CD8-positive, alpha-beta memory T cell (primary cell): Measurements from ENCODE around the gene PIP4K2A. TPM values are rescaled to one million over a fixed set of nuclear protein-coding genes. Genes with fewer than 3 reads are reported as not detected.

Experiments used
- CTCF ChIA-PET: fragments of 350-600 bp; sonication (Branson Sonifier 250); formaldehyde crosslinking; loops from one replicate; lab custom pipeline; 2021; ENCODE audit warnings: antibody characterized with exemption; lab: Charles Lee
- POLR2A ChIA-PET: fragments of 350-600 bp; sonication (Branson Sonifier 250); formaldehyde crosslinking; loops from one replicate; lab custom pipeline; 2021; ENCODE audit warnings: antibody characterized with exemption; lab: Charles Lee
- DNase-seq, 5 donors: peaks; one replicate each; pipeline versions ENCODE4 v3.0.0 to v3.0.0-alpha.2; 2020 to 2022; ENCODE audit warnings: mixed read lengths in 1 of 5
- H3K27ac ChIP-seq: one replicate; pipeline ENCODE4 v1.7.0; 2013; ENCODE audit warnings: low read depth, mild to moderate bottlenecking, low read length, moderate library complexity
- H3K27me3 ChIP-seq: 2 replicates; pipeline ENCODE4 v1.7.0; 2013; ENCODE audit warnings: low read length, mild to moderate bottlenecking; ENCODE audit not compliant: insufficient read depth, poor library complexity, severe bottlenecking
- H3K36me3 ChIP-seq: 2 replicates; pipeline ENCODE4 v1.7.0; 2013; ENCODE audit warnings: mild to moderate bottlenecking, low read length, moderate library complexity; ENCODE audit not compliant: insufficient read depth
- H3K4me1 ChIP-seq: 2 replicates; pipeline ENCODE4 v1.7.0; 2013; ENCODE audit warnings: mild to moderate bottlenecking, low read length, moderate library complexity; ENCODE audit not compliant: insufficient read depth
- H3K4me3 ChIP-seq: 2 replicates; pipeline ENCODE4 v1.7.0; 2013; ENCODE audit warnings: mild to moderate bottlenecking, low read length
- H3K9me3 ChIP-seq: 2 replicates; pipeline ENCODE4 v1.7.0; 2013; ENCODE audit warnings: mild to moderate bottlenecking, low read length
- H3K27ac Mint-ChIP-seq, 8 donors: one replicate each; pipeline ENCODE4 v1.8.0; 2020 to 2021; ENCODE audit warnings: mixed read lengths in 8 of 8, mild to moderate bottlenecking in 6 of 8, inconsistent platforms in 3 of 8, moderate library complexity in 3 of 8
- H3K27me3 Mint-ChIP-seq, 2 donors: one replicate each; pipeline ENCODE4 v1.8.0; 2020 to 2021; ENCODE audit warnings: mixed read lengths in 2 of 2, mild to moderate bottlenecking in 1 of 2, moderate library complexity in 1 of 2
- H3K36me3 Mint-ChIP-seq, 3 donors: one replicate each; pipeline ENCODE4 v1.8.0; 2020 to 2021; ENCODE audit warnings: mixed read lengths in 3 of 3, inconsistent platforms in 1 of 3, mild to moderate bottlenecking in 1 of 3
- H3K4me1 Mint-ChIP-seq, 3 donors: one replicate each; pipeline ENCODE4 v1.8.0; 2020 to 2021; ENCODE audit warnings: mixed read lengths in 3 of 3, inconsistent platforms in 1 of 3, mild to moderate bottlenecking in 1 of 3
- H3K4me3 Mint-ChIP-seq, 7 donors: one replicate each; pipeline ENCODE4 v1.8.0; 2020 to 2021; ENCODE audit warnings: mixed read lengths in 7 of 7, mild to moderate bottlenecking in 6 of 7, moderate library complexity in 4 of 7, inconsistent platforms in 2 of 7
- H3K9me3 Mint-ChIP-seq, 5 donors: one replicate each; pipeline ENCODE4 v1.8.0; 2020 to 2022; ENCODE audit warnings: mixed read lengths in 5 of 5, mild to moderate bottlenecking in 3 of 5, moderate library complexity in 2 of 5, inconsistent platforms in 1 of 5
- polyA plus RNA-seq: library from polyadenylated mRNA; unstranded; fragments of 300-500 nt; fragmentation: Illumina TruSeq; gene quantifications from one replicate; pipeline ENCODE4 v1.2.3, GENCODE V29; 2021
- total RNA-seq, 2 experiments: library from RNA; stranded (reverse); gene quantifications; one replicate each; pipeline ENCODE4 v1.2.3, GENCODE V29; 2021

Gene PIP4K2A
- total and polyA plus RNA-seq, 3 experiments from 2014 or later: 116 to 130 (median 120) TPM

DNA sequence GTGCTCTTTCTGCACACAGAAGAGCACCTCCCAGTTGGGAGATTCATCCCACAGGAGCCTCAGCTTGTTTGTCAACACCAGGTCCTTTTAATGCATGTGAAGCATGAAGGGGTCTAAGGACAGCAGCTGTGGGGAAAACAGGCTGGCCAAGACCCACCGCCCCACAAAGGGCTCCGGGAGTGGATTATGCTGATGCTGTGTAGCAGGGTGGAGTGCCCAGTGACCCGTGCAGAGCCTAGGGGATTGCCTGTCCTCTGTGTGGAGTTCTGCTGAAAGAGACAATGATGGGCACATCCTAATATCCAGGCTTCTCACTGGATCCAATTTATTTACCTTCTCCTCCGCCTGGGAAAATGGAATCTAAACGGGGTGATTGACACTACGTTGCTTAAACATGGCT is 74.0 kb downstream of the PIP4K2A start:
- no peaks in the 10 kb centered on the region for H3K9me3 ChIP-seq
- ChIA-PET POLR2A (interaction anchor here (0.6 to 0.8 kb wide), 2 partner anchors 27 to 43 kb away, joined by 3 to 4 read pairs; no protein-coding TSS in a partner anchor), CTCF (no interaction called here)
- peaks cover 94% of the 10 kb centered on the region for H3K4me1 ChIP-seq
- Mint-ChIP-seq H3K4me3 (peak overlapping the region in 3 of 7 donors; percentile 12 to 55 (median 45)), H3K4me1 (peaks cover 82 to 99% (median 95%) of the 10 kb centered on the region in 3 donors), H3K27me3 (no peaks in the 10 kb centered on the region), H3K36me3 (peaks cover 16 to 31% (median 17%) of the 10 kb centered on the region in 3 donors), H3K27ac (peak overlapping the region; percentile 61 to 97 (median 86)), H3K9me3 (peaks cover 0 to 2% (median 0%) of the 10 kb centered on the region in 5 donors)
- no peak overlapping the region for H3K4me3 ChIP-seq
- H3K27ac ChIP-seq: no peak overlapping the region
- H3K36me3 ChIP-seq: no peaks in the 10 kb centered on the region
- no peaks in the 10 kb centered on the region for H3K27me3 ChIP-seq
- DNase-seq: no peak

DNA sequence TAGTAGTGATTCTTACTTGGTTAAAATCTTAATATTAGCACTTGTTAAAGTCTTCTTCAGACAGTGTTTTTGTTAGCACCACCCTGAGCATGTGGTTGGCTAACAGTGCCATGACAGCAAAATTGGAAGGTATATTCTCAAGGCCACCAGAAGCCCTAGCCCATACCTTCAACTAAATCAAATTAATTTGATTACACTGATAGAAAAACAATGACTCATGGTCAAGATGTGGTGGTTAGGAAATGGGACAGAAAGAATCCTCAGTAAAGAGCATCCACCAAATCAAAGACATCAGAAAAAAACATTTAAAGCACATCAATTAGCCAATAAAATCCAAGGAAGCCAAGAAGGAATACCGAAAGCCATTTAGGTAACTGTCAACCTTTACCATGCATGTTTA is 75.5 kb downstream of the PIP4K2A start:
- H3K27me3 ChIP-seq: no peaks in the 10 kb centered on the region
- H3K27me3 Mint-ChIP-seq: no peaks in the 10 kb centered on the region
- no peaks in the 10 kb centered on the region for H3K9me3 ChIP-seq
- H3K36me3 ChIP-seq: no peaks in the 10 kb centered on the region
- no peak overlapping the region for H3K27ac ChIP-seq
- H3K27ac Mint-ChIP-seq: peak overlapping the region in 7 of 8 donors; percentile 6 to 89 (median 69)
- no peak for DNase-seq
- H3K4me3 Mint-ChIP-seq: peak overlapping the region in 5 of 7 donors; percentile 19 to 65 (median 23)
- CTCF ChIA-PET: interaction anchor here (1.0 to 1.4 kb wide), 2 partner anchors 17 to 44 kb away, joined by 3 to 4 read pairs; no protein-coding TSS in a partner anchor
- peaks cover 19 to 26% (median 19%) of the 10 kb centered on the region in 3 donors for H3K36me3 Mint-ChIP-seq
- peaks cover 0 to 2% (median 0%) of the 10 kb centered on the region in 5 donors for H3K9me3 Mint-ChIP-seq
- H3K4me1 ChIP-seq: peaks cover 94% of the 10 kb centered on the region
- peaks cover 87 to 100% (median 97%) of the 10 kb centered on the region in 3 donors for H3K4me1 Mint-ChIP-seq
- POLR2A ChIA-PET: interaction anchor here (0.6 to 0.7 kb wide), 3 partner anchors 11 to 709 kb away, joined by 3 to 7 read pairs (median 3); no protein-coding TSS in a partner anchor
- H3K4me3 ChIP-seq: no peak overlapping the region

DNA sequence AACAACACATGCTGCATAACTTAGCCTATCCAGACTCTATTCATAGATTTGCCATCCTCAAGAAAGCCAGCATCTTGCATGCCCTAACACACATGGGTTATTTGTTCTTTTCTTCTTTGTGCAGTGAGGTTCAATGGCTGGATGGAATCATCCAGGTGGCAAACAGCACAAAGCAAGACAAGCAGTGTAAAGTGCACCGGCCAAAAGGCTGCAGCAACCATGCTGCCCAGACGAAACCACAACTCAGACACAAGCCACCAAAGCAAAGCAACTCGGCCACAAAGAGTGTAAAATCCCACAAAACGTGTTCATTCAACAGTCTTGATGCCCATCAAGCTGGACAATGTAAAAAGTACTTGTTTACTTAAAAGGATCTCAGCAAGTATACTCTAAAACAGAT is 76.9 kb downstream of the PIP4K2A start:
- Histone ChIP-seq H3K36me3 (no peaks in the 10 kb centered on the region), H3K4me3 (no peak overlapping the region), H3K4me1 (peaks cover 94% of the 10 kb centered on the region), H3K9me3 (no peaks in the 10 kb centered on the region), H3K27ac (no peak overlapping the region), H3K27me3 (no peaks in the 10 kb centered on the region)
- no peak for DNase-seq
- H3K4me1 Mint-ChIP-seq: peaks cover 87 to 100% (median 97%) of the 10 kb centered on the region in 3 donors
- peaks cover 0 to 2% (median 0%) of the 10 kb centered on the region in 5 donors for H3K9me3 Mint-ChIP-seq
- H3K27me3 Mint-ChIP-seq: no peaks in the 10 kb centered on the region
- CTCF ChIA-PET: interaction anchor here (1.3 kb wide), 1 partner anchor 9 kb away, joined by 3 read pairs; no protein-coding TSS in a partner anchor
- H3K36me3 Mint-ChIP-seq: peaks cover 16 to 24% (median 19%) of the 10 kb centered on the region in 3 donors
- peak overlapping the region; percentile 65 to 99 (median 90) for H3K27ac Mint-ChIP-seq
- H3K4me3 Mint-ChIP-seq: peak overlapping the region in 5 of 7 donors; percentile 28 to 80 (median 65)
- POLR2A ChIA-PET: interaction anchor here (0.9 to 1.2 kb wide), 2 partner anchors 9 to 11 kb away, joined by 4 to 7 read pairs; no protein-coding TSS in a partner anchor

DNA sequence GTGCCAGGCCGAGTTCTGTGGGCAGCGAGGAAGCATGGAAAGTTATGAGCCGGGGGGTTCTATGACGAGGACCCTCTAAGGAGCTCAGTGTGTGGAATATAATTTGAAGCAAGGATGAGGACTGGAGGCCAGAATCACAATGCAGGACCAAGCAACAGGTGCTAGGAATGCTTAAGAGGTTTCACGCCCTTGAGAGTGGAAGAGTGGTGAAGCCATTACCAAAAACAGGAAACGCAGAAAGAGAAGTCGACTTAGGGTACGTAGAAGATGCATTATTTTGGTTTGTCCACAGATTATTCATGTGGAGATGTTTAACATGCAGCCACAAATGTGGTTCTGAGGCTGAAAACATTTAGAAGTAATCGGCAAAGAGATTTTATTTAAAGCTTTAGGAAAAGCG is 78.7 kb downstream of the PIP4K2A start:
- POLR2A ChIA-PET: interaction anchor here (0.7 to 0.9 kb wide), 2 partner anchors 14 to 19 kb away, joined by 3 to 4 read pairs; no protein-coding TSS in a partner anchor
- Mint-ChIP-seq H3K27me3 (no peaks in the 10 kb centered on the region), H3K4me3 (peak overlapping the region; percentile 46 to 85 (median 78)), H3K4me1 (peaks cover 90 to 100% (median 97%) of the 10 kb centered on the region in 3 donors), H3K27ac (peak overlapping the region; percentile 84 to 99 (median 96)), H3K9me3 (no peaks in the 10 kb centered on the region), H3K36me3 (peaks cover 9 to 17% (median 15%) of the 10 kb centered on the region in 3 donors)
- H3K27me3 ChIP-seq: no peaks in the 10 kb centered on the region
- peaks cover 98% of the 10 kb centered on the region for H3K4me1 ChIP-seq
- H3K4me3 ChIP-seq: no peak overlapping the region
- H3K9me3 ChIP-seq: no peaks in the 10 kb centered on the region
- no peak for DNase-seq
- H3K27ac ChIP-seq: no peak overlapping the region
- H3K36me3 ChIP-seq: no peaks in the 10 kb centered on the region
- CTCF ChIA-PET: interaction anchor here (0.7 to 2.0 kb wide), 7 partner anchors 12 to 65 kb away, joined by 3 to 4 read pairs (median 3); no protein-coding TSS in a partner anchor

DNA sequence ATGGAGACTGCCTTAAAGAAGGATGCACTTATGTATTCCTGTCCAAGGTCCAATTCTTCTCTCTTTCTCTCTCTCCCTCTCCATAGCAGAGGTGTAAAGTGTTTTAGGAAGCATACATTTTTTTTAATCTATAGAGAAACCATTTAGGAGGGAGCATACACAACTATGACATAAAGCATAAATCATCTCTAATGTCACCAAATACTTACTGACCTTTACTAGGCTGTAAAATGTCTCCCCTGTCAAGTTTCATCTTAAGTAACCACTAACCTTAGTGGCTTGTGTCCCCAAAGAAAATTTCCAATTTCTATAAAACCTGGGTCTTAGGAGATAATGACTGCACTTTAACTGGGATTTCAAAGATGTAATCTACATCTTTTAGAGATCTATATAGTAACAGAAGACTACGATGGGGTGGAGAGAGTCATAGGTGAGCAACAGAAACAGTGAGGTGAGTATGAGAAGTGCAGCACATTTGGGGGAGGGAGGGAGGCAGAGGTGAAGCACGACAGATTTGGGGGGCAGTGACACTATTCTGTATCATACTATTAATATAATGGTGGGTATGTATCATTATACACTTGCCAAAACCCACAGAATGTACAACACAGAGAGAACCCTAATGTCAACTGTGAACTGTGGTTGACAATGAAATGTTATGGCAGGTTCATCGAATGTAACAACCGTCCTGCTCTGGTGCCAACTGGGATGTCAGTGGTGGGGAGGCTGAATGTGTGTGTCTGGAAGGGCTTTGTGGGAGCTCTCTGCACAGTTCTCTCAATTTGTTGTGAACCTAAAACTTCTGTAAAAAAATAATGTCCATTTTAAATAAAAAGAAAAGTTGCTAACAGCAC is 79.5 kb downstream of the PIP4K2A start:
- CTCF ChIA-PET: interaction anchor here (1.1 to 2.0 kb wide), 5 partner anchors 11 to 50 kb away, joined by 3 to 4 read pairs (median 4); no protein-coding TSS in a partner anchor
- no peak overlapping the region for H3K4me3 ChIP-seq
- H3K27ac ChIP-seq: peak overlapping the region; percentile 3
- H3K27ac Mint-ChIP-seq: peak overlapping the region; percentile 84 to 99 (median 96)
- no peaks in the 10 kb centered on the region for H3K27me3 Mint-ChIP-seq
- peaks cover 7 to 15% (median 14%) of the 10 kb centered on the region in 3 donors for H3K36me3 Mint-ChIP-seq
- no peaks in the 10 kb centered on the region for H3K9me3 Mint-ChIP-seq
- no peaks in the 10 kb centered on the region for H3K9me3 ChIP-seq
- no peaks in the 10 kb centered on the region for H3K27me3 ChIP-seq
- H3K4me1 ChIP-seq: peaks cover 99% of the 10 kb centered on the region
- DNase-seq: no peak
- H3K4me1 Mint-ChIP-seq: peaks cover 95 to 100% (median 100%) of the 10 kb centered on the region in 3 donors
- H3K36me3 ChIP-seq: no peaks in the 10 kb centered on the region
- peak overlapping the region; percentile 54 to 85 (median 78) for H3K4me3 Mint-ChIP-seq
- POLR2A ChIA-PET: interaction anchor here (1.5 kb wide), 1 partner anchor 15 kb away, joined by 3 read pairs; no protein-coding TSS in a partner anchor

DNA sequence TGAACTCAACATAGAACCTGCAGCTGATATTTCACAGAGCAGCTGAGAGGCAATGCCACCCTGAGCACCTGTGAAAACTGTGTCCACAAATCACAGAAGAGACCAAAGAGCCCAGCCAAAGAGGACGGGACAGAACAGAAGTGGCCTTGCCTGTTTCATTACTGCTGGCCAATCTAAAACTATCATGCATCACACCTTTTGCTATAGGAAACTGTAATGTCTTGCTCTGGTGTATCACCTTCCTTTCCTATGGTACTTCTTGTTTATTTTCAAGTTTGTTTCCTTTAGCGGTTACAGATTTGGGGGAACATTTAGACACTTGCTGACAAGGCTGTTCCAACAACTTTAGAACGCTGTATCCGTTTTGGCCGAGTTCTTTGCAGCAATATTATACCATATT is 80.3 kb downstream of the PIP4K2A start:
- H3K27ac Mint-ChIP-seq: peak overlapping the region; percentile 84 to 99 (median 96)
- ChIA-PET POLR2A (interaction anchor here (1.5 to 2.2 kb wide), 2 partner anchors 10 to 14 kb away, joined by 3 to 8 read pairs; no protein-coding TSS in a partner anchor), CTCF (interaction anchor here (1.1 to 1.6 kb wide), 3 partner anchors 11 to 1138 kb away, joined by 3 to 4 read pairs (median 3); no protein-coding TSS in a partner anchor)
- no peaks in the 10 kb centered on the region for H3K36me3 ChIP-seq
- H3K9me3 ChIP-seq: no peaks in the 10 kb centered on the region
- peak in 1 of 5 donors; percentile 65 for DNase-seq
- no peaks in the 10 kb centered on the region for H3K9me3 Mint-ChIP-seq
- peaks cover 100% of the 10 kb centered on the region for H3K4me1 ChIP-seq
- no peaks in the 10 kb centered on the region for H3K27me3 Mint-ChIP-seq
- peaks cover 7 to 14% (median 12%) of the 10 kb centered on the region in 3 donors for H3K36me3 Mint-ChIP-seq
- H3K4me1 Mint-ChIP-seq: peaks cover 93 to 99% (median 98%) of the 10 kb centered on the region in 3 donors
- no peaks in the 10 kb centered on the region for H3K27me3 ChIP-seq
- H3K4me3 Mint-ChIP-seq: peak overlapping the region; percentile 54 to 85 (median 78)
- H3K4me3 ChIP-seq: no peak overlapping the region
- H3K27ac ChIP-seq: peak overlapping the region; percentile 75

DNA sequence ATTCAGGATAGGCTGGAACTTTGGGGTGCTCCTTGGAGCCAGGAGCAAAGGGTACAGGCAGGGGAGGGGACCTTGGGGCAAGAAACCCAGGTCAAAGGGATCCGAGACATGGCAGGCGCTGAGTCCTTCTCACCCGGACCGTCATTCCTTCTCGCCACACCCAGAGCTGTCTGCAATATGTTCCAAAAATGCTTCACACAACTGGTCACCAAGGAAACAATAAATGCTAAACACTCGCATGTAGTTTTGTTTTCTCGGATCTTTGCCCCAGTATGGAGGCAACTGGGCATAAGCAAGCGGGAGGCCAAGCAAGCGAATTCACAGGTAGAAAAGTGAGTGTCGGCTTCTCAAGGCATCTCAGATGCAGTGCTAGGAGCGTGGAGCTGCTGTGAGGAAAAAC is 80.8 kb downstream of the PIP4K2A start:
- peaks cover 100% of the 10 kb centered on the region for H3K4me1 ChIP-seq
- no peaks in the 10 kb centered on the region for H3K9me3 Mint-ChIP-seq
- H3K36me3 ChIP-seq: no peaks in the 10 kb centered on the region
- H3K9me3 ChIP-seq: no peaks in the 10 kb centered on the region
- no peaks in the 10 kb centered on the region for H3K27me3 ChIP-seq
- ChIA-PET POLR2A (interaction anchor here (0.6 to 2.2 kb wide), 3 partner anchors 9 to 1107 kb away, joined by 3 to 8 read pairs (median 4); no protein-coding TSS in a partner anchor), CTCF (interaction anchor here (0.9 to 1.6 kb wide), 6 partner anchors 10 to 1137 kb away, joined by 3 to 7 read pairs (median 3); no protein-coding TSS in a partner anchor)
- peak overlapping the region; percentile 84 to 99 (median 96) for H3K27ac Mint-ChIP-seq
- peaks cover 7 to 12% (median 11%) of the 10 kb centered on the region in 3 donors for H3K36me3 Mint-ChIP-seq
- H3K4me1 Mint-ChIP-seq: peaks cover 93 to 99% (median 98%) of the 10 kb centered on the region in 3 donors
- peak overlapping the region; percentile 54 to 85 (median 78) for H3K4me3 Mint-ChIP-seq
- H3K27ac ChIP-seq: peak overlapping the region; percentile 75
- DNase-seq: no peak
- no peak overlapping the region for H3K4me3 ChIP-seq
- no peaks in the 10 kb centered on the region for H3K27me3 Mint-ChIP-seq
